H1 (cell line): Measurements from ENCODE around the gene TMPRSS9. TPM values are rescaled to one million over a fixed set of nuclear protein-coding genes. Genes with fewer than 3 reads are reported as not detected.

Experiments
- BRCA1 ChIP-seq: IDR thresholded peaks from 2 replicates; pipeline ENCODE4 v1.6.1; 2012; ENCODE audit warnings: low read depth, low read length, improper control_type of control experiment
- CHD7 ChIP-seq: fragments of 300-600 bp; sonication (generic); IDR thresholded peaks from 2 replicates; pipeline ENCODE4 v1.7.1; 2012; ENCODE audit warnings: low read length, moderate library complexity, mild to moderate bottlenecking, inconsistent platforms; ENCODE audit not compliant: insufficient replicate concordance
- EGR1 ChIP-seq: IDR thresholded peaks from 2 replicates; pipeline ENCODE4 v1.6.1; 2011; ENCODE audit warnings: low read depth, low read length, borderline replicate concordance
- HDAC2 ChIP-seq, 2 experiments: fragments of 300-600 bp in 1 of 2; sonication (generic) in 1 of 2; IDR thresholded peaks; 2 replicates each; pipeline ENCODE4 v1.6.1; 2011 to 2012; ENCODE audit warnings: low read depth in 2 of 2, low read length in 2 of 2, mild to moderate bottlenecking in 2 of 2, moderate library complexity in 2 of 2, borderline replicate concordance in 1 of 2, inconsistent platforms in 1 of 2
- KDM1A ChIP-seq: fragments of 200-600, 300-600 bp; sonication (generic); IDR thresholded peaks from 2 replicates; pipeline ENCODE4 v1.7.1; 2016; ENCODE audit warnings: mild to moderate bottlenecking, low read length, borderline replicate concordance
- MAX ChIP-seq: IDR thresholded peaks from 2 replicates; pipeline ENCODE4 v1.6.1; 2012; ENCODE audit warnings: inconsistent platforms
- RXRA ChIP-seq: IDR thresholded peaks from 2 replicates; pipeline ENCODE4 v1.6.1; 2011; ENCODE audit warnings: low read depth, mild to moderate bottlenecking, low read length, moderate library complexity; ENCODE audit not compliant: insufficient read depth
- SUZ12 ChIP-seq: fragments of 200-600 bp; sonication (generic); IDR thresholded peaks from 2 replicates; pipeline ENCODE4 v1.6.1; 2012; ENCODE audit warnings: mild to moderate bottlenecking, inconsistent platforms, low read length, moderate library complexity, mixed read lengths
- TBP ChIP-seq: IDR thresholded peaks from 2 replicates; pipeline ENCODE4 v1.6.1; 2011; ENCODE audit warnings: low read depth, low read length, improper control_type of control experiment
- TEAD4 ChIP-seq: IDR thresholded peaks from 2 replicates; pipeline ENCODE4 v1.6.1; 2012; ENCODE audit warnings: low read depth, low read length, inconsistent platforms, mixed read lengths
- ZNF274 ChIP-seq: IDR thresholded peaks from 2 replicates; pipeline ENCODE4 v1.7.0; 2012; ENCODE audit warnings: low read length, borderline replicate concordance; ENCODE audit errors: extremely low read depth
- polyA plus RNA-seq, 7 experiments: library from polyadenylated mRNA; depleted of rRNA in 3 of 7; stranded (reverse) in 5 of 7; unstranded in 2 of 7; fragments of >200 nt in 5 of 7; fragments of 200-250 nt in 2 of 7; gene quantifications; 1 replicate in 5 of 7; 2 replicates in 1 of 7; 4 replicates in 1 of 7; pipeline versions ENCODE4 v1.2.1 to v1.2.3, GENCODE V29; 2011 to 2013; ENCODE audit warnings: missing spikeins in 2 of 7, mixed read lengths in 2 of 7
- total RNA-seq: library from RNA; stranded (reverse); fragmentation: NEBNext Ultra II Directional; extraction: Animal tissue kit (Norgen Biotek cat#: 25700); gene quantifications from 2 replicates; pipeline ENCODE4 v1.2.1, GENCODE V29; 2021

The TMPRSS9 gene
- total and polyA plus RNA-seq, 2 of the 8 experiments (the other 6 are each of a cell fraction or from before 2014, with no cell fraction given) = 0.15 to 0.19 TPM

- TF ChIP-seq CHD7 (no peak), SUZ12 (no peak), ZNF274 (no peak), EGR1 (no peak), TEAD4 (no peak), BRCA1 (no peak), HDAC2 (IDR thresholded peaks at IDR 0.05; ENCODE audit: borderline replicate concordance in 1 of 2, low read depth in 2 of 2, low read length in 2 of 2) (no peak), TBP (no peak), RXRA (no peak), KDM1A (no peak), MAX (no peak)
These were observed 57.9 kb downstream of the TMPRSS9 start (continued) for GRCh38 chr19:2417881-2418406.
